ENCODE data around the gene ANAPC4.

The ANAPC4 gene

DNA sequence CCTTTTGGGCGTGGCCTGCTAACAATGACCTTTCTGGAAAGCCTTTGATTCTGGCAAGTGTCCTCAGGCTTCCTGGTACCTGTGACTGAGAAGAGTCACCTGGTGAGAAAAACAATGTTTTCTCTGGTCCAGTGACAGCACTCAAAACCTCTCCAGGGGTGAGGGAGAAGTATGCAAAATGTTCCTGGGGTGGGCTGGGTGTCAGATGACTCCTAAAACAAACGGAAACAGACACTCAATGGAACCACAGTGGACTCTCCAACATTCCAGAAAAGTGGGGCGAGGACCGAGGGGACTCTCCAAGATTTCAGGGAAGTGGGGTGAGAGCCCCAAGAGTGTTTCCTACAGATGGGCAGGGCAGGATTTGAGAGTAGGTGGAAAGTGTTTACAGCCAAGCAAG is 69.5 kb downstream of the ANAPC4 start:
- Histone ChIP-seq H3K27me3 (ENCODE audit: control insufficient read depth, insufficient read depth, low read length) (no peaks in the 10 kb centered on the region), H3K36me3 (ENCODE audit: control insufficient read depth, insufficient read depth, low read length) (no peaks in the 10 kb centered on the region), H3K27ac (ENCODE audit: low read depth, low read length) (no peak overlapping the region), H3K9ac (ENCODE audit: low read length) (no peak overlapping the region), H3K4me3 (ENCODE audit: low read length) (no peak overlapping the region), H3K4me1 (ENCODE audit: control insufficient read depth, insufficient read depth, low read length) (peaks cover 2% of the 10 kb centered on the region)

DNA sequence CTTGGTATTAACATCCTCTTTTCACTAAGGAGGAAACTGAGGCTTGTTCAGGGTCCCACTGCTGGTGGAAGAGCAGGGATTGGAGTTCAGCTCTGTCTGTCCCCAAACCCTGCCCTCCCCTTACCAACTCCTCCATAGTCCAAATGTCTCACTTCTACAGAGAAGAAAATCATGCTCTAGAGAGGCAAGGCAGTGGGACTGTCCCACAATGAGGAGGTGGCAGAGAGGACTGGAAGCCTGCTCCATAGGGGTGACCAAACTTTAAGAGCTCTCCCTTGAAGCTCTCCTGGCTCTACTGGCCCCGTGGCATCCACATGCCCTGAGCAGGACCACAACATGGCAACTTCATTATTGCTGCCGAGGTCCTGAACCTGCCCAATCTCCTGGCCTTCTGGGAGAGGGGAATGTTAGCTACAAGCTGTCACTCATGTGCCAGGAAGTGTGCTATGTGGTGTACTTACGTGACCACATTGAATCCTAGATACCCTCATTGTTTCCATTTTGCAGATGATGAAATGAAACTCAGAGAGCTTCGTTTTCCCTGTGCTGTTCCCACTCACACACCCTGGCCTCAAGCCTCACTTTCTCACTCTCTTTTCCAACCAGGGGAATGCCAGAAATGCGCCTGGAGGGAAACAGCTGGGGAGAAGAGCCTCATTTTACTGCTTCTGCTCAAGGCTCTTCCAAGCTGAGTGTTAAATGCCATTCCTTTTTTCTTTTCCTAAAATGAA is 71.5 kb downstream of the ANAPC4 start:
- no peaks in the 10 kb centered on the region for H3K27me3 ChIP-seq (ENCODE audit: control insufficient read depth, insufficient read depth, low read length)
- H3K27ac ChIP-seq (ENCODE audit: low read depth, low read length) = no peak overlapping the region
- H3K4me1 ChIP-seq (ENCODE audit: control insufficient read depth, insufficient read depth, low read length) = peaks cover 2% of the 10 kb centered on the region
- H3K4me3 ChIP-seq (ENCODE audit: low read length) = no peak overlapping the region
- H3K36me3 ChIP-seq (ENCODE audit: control insufficient read depth, insufficient read depth, low read length) = no peaks in the 10 kb centered on the region
- no peak overlapping the region for H3K9ac ChIP-seq (ENCODE audit: low read length)

DNA sequence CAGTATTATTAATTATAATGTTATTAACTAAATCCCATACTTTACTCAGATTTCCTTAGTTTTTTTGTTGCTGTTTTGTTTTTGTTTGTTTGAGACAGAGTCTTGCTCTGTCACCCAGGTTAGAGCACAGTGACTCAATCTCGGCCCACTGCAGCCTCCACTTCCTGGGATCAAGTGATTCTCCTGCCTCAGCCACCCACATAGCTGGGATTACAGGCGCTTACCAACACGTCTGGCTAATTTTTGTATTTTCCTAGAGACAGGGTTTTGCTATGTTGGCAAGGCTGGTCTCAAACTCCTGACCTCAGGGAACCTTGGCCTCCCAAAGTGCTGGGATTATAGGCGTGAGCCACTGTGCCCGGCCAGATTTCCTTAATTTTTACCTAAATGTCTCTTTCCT is 72.2 kb downstream of the ANAPC4 start:
- no peak overlapping the region for H3K27ac ChIP-seq (ENCODE audit: low read depth, low read length)

DNA sequence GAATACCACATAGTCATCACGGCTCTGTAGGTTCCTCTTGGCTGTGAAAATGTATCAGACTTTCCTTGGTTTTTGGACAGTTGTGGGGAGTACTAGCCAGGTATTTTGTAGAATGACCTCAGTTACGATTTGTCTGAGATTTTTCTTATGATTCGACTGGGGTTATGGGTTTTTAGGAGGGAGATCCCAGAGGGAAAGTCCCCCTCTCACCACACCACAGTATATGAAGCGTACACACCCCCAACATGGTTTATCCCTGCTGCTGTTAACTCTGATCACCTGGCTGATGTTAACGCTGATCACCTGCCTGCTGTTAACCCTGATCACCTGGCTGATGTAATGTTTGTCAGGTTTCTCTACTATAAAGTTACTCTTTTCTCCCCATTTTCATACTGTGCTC is 72.6 kb downstream of the ANAPC4 start:
- H3K36me3 ChIP-seq (ENCODE audit: control insufficient read depth, insufficient read depth, low read length) = no peaks in the 10 kb centered on the region
- H3K4me3 ChIP-seq (ENCODE audit: low read length) = no peak overlapping the region
- H3K4me1 ChIP-seq (ENCODE audit: control insufficient read depth, insufficient read depth, low read length) = peaks cover 2% of the 10 kb centered on the region
- H3K27me3 ChIP-seq (ENCODE audit: control insufficient read depth, insufficient read depth, low read length) = no peaks in the 10 kb centered on the region
- no peak overlapping the region for H3K27ac ChIP-seq (ENCODE audit: low read depth, low read length)
- no peak overlapping the region for H3K9ac ChIP-seq (ENCODE audit: low read length)

More for the DNA sequence above, 72.2 kb downstream of the ANAPC4 start:
- no peaks in the 10 kb centered on the region for H3K27me3 ChIP-seq (ENCODE audit: control insufficient read depth, insufficient read depth, low read length)
- H3K4me1 ChIP-seq (ENCODE audit: control insufficient read depth, insufficient read depth, low read length) = peaks cover 2% of the 10 kb centered on the region
- no peak overlapping the region for H3K9ac ChIP-seq (ENCODE audit: low read length)
- H3K36me3 ChIP-seq (ENCODE audit: control insufficient read depth, insufficient read depth, low read length) = no peaks in the 10 kb centered on the region
- H3K4me3 ChIP-seq (ENCODE audit: low read length) = no peak overlapping the region

DNA sequence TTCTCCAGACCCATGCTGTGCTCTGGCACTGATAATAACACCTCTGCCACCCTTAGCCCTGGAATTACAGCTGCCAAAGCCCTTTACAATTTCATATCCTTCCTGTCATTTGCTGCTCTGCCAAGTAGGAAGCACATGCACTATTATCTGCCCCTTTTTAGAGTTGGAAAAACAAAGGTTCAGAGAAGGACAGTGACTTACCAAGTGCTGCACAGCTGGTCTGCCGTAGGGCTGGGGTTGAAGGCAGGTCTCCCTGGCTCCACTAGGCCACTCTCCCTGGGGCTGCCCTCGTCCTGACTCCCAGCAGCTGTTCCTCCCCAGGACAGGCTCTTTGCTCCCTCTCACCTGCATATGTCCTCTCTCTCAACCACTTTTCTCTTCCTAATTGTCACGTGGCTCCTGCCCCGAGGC is 73.4 kb downstream of the ANAPC4 start:
- no peaks in the 10 kb centered on the region for H3K27me3 ChIP-seq (ENCODE audit: control insufficient read depth, insufficient read depth, low read length)
- no peak overlapping the region for H3K27ac ChIP-seq (ENCODE audit: low read depth, low read length)
- H3K36me3 ChIP-seq (ENCODE audit: control insufficient read depth, insufficient read depth, low read length) = no peaks in the 10 kb centered on the region
- no peak overlapping the region for H3K9ac ChIP-seq (ENCODE audit: low read length)
- peaks cover 2% of the 10 kb centered on the region for H3K4me1 ChIP-seq (ENCODE audit: control insufficient read depth, insufficient read depth, low read length)
- H3K4me3 ChIP-seq (ENCODE audit: low read length) = no peak overlapping the region

DNA sequence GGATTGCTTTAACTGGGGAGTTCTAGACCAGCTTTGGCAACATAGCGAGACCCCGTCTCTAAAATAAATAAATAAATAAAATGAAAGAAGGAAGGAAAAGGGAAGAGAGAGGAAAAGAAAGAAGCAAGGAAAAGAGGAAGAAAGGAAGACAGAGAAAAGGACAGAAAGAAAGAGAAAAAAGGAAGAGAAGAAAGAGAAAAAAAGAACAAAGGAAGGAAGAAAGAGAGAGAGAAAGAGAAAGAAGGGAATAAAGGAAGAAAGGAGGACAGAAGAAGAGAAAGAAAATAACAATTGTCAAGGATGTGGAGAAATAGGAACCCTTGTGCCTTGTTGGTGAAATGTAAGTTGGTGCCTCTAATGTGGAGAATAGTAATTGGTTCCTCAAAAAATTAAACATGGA is 74.6 kb downstream of the ANAPC4 start:
- Histone ChIP-seq H3K9ac (ENCODE audit: low read length) (no peak overlapping the region), H3K27me3 (ENCODE audit: control insufficient read depth, insufficient read depth, low read length) (no peaks in the 10 kb centered on the region), H3K4me1 (ENCODE audit: control insufficient read depth, insufficient read depth, low read length) (peaks cover 2% of the 10 kb centered on the region), H3K27ac (ENCODE audit: low read depth, low read length) (no peak overlapping the region), H3K36me3 (ENCODE audit: control insufficient read depth, insufficient read depth, low read length) (no peaks in the 10 kb centered on the region), H3K4me3 (ENCODE audit: low read length) (no peak overlapping the region)

DNA sequence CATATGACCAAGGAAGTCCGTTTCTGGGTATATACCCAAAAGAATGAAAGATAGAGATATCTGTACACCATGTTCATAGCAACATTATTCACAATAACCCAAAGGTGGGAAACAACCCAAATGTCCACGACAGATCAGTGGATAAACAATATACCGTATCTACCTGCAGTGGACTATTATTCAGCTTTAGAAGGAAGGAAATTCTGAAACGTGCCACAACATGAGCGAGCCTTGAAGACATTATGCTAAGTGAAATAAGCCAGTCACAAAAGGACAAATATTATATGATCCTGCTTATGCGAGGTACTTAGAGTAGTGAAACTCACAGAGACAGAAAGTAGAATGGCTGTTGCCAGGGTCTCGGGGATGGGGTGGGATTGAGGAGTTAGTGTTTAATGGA is 75.0 kb downstream of the ANAPC4 start:
- Histone ChIP-seq H3K36me3 (ENCODE audit: control insufficient read depth, insufficient read depth, low read length) (no peaks in the 10 kb centered on the region), H3K4me1 (ENCODE audit: control insufficient read depth, insufficient read depth, low read length) (peaks cover 2% of the 10 kb centered on the region), H3K4me3 (ENCODE audit: low read length) (no peak overlapping the region)

DNA sequence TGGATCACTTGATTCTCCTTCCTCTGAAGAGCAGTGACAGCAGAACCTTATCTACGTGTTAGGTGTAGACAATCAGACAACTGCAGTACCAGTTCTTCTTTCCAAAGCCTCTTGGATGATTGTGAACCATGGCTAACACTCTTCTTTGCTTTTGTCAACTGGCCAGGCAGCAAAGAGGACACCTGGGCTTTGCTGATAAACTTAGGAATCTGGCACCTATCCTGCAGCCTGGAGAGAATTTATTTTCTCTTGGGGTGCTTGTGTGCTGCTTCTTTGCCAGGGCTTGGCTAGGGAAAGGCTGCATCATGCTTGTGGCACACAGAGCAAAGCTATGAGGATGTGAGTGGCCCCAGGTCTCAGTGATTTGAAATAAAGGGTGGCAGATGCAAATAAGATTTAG is 77.4 kb downstream of the ANAPC4 start:
- H3K4me1 ChIP-seq (ENCODE audit: control insufficient read depth, insufficient read depth, low read length) = no peaks in the 10 kb centered on the region
- H3K9ac ChIP-seq (ENCODE audit: low read length) = no peak overlapping the region
- no peak overlapping the region for H3K4me3 ChIP-seq (ENCODE audit: low read length)
- no peak overlapping the region for H3K27ac ChIP-seq (ENCODE audit: low read depth, low read length)
- no peaks in the 10 kb centered on the region for H3K36me3 ChIP-seq (ENCODE audit: control insufficient read depth, insufficient read depth, low read length)
- H3K27me3 ChIP-seq (ENCODE audit: control insufficient read depth, insufficient read depth, low read length) = no peaks in the 10 kb centered on the region

More for the DNA sequence above, 75.0 kb downstream of the ANAPC4 start:
- Histone ChIP-seq H3K27me3 (ENCODE audit: control insufficient read depth, insufficient read depth, low read length) (no peaks in the 10 kb centered on the region), H3K9ac (ENCODE audit: low read length) (no peak overlapping the region), H3K27ac (ENCODE audit: low read depth, low read length) (no peak overlapping the region)

DNA sequence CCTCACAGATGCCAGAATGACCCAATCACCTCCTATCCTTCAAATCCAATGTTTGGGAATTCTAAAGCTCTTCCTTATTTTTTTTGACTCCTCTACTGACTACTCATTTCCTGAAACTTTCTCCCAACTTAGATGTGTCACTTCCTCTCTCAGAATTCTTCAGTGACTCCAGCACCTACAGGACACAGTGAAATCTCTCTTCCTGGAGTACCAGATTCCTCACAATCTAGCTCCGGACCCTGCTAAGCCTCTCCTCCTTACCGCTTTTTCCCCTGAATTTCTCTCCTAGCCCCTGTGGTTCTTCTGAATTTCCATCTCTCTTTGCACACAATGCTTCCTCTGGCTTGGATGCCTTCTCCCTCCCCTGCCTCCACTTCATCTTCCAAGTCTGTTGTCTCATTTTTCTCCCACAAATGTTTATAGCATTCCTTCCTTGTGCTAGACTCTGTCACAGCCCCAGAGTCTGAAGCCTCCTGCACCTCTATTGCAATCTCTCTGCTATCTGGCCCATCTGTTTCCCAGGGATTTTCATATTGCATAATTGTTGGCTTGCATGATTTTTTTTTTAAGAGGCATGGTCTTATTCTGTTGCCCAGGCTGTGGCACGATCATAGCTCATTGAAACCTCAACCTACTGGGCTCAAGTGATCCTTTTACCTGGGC is 80.1 kb downstream of the ANAPC4 start:
- no peaks in the 10 kb centered on the region for H3K27me3 ChIP-seq (ENCODE audit: control insufficient read depth, insufficient read depth, low read length)
- H3K36me3 ChIP-seq (ENCODE audit: control insufficient read depth, insufficient read depth, low read length) = no peaks in the 10 kb centered on the region
- H3K4me3 ChIP-seq (ENCODE audit: low read length) = no peak overlapping the region
- no peak overlapping the region for H3K27ac ChIP-seq (ENCODE audit: low read depth, low read length)
- no peaks in the 10 kb centered on the region for H3K4me1 ChIP-seq (ENCODE audit: control insufficient read depth, insufficient read depth, low read length)
- H3K9ac ChIP-seq (ENCODE audit: low read length) = no peak overlapping the region

DNA sequence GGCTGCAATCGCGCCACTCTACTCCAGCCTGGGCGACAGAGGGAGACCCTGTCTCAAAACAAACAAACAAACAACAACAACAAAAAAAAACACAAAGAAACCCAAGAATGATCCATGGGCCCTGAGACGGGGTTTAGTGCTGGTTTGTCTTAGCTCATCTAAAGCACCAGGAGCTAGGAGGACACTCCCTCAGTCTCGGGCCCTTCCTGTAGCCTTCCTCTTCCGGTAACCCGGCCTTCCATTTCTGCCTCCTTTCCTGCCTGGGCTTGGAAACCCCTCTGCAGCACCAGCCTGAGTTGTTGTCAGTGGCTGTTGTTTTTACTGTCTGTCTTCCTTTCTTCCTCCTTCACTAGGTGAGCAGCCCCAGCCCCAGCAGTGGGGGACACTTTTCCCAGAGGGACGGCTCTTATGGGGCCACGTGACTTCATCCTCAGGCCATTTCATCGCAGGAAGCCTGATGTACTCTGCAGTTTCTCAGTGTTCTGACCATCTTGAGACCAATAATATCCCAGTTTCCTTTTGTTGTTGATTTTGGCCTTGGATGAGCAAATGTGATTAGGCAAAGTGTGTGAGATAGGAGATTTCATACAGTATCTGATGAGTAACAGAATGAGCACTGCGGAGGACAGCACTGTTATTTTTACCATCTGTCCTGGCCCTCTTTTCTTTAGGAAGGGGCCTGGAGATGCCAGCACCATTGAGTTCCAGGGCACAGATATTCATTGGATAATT is 90.1 kb downstream of the ANAPC4 start:
- H3K4me1 ChIP-seq (ENCODE audit: control insufficient read depth, insufficient read depth, low read length) = no peaks in the 10 kb centered on the region
- H3K27ac ChIP-seq (ENCODE audit: low read depth, low read length) = no peak overlapping the region
- H3K9ac ChIP-seq (ENCODE audit: low read length) = no peak overlapping the region
- H3K36me3 ChIP-seq (ENCODE audit: control insufficient read depth, insufficient read depth, low read length) = no peaks in the 10 kb centered on the region
- no peaks in the 10 kb centered on the region for H3K27me3 ChIP-seq (ENCODE audit: control insufficient read depth, insufficient read depth, low read length)
- H3K4me3 ChIP-seq (ENCODE audit: low read length) = no peak overlapping the region

DNA sequence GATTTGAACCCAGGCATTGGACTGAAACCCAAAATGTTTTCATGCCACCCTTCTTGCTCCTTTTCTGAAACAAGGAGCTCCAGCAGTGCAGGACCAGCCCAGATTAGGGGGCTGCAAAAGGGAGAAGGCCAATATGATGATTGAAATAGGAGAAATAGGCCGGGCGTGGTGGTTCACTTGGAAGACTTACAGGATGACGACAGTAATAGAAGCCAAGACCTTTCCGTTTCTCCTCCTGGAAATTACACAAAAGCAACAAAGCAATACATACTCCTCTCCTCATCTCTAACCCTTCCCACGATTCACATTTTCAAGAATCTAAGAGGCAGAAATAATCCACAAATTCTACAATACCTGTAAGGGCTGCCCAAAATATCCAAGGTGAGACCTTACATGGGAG is 90.8 kb downstream of the ANAPC4 start:
- Histone ChIP-seq H3K4me3 (ENCODE audit: low read length) (no peak overlapping the region), H3K36me3 (ENCODE audit: control insufficient read depth, insufficient read depth, low read length) (no peaks in the 10 kb centered on the region), H3K4me1 (ENCODE audit: control insufficient read depth, insufficient read depth, low read length) (no peaks in the 10 kb centered on the region), H3K9ac (ENCODE audit: low read length) (no peak overlapping the region), H3K27me3 (ENCODE audit: control insufficient read depth, insufficient read depth, low read length) (no peaks in the 10 kb centered on the region), H3K27ac (ENCODE audit: low read depth, low read length) (no peak overlapping the region)
